ENCODE results near the gene ENOX1.

GRCh38 chr13:43493496-43494000 lies 293.2 kb downstream of the ENOX1 start:
- TF ChIP-seq CTCF (IDR thresholded peaks at IDR 0.05; ENCODE audit: low read depth, low read length) (no peak), EZH2phosphoT487 (IDR thresholded peaks at IDR 0.05; ENCODE audit: low read depth) (no peak)
